ENCODE measurements around the gene SMURF2.

GRCh38 chr17:64686705-64687104, 24.6 kb upstream of the SMURF2 start:
- TF ChIP-seq CTCF (IDR thresholded peaks at IDR 0.05) (no peak), EZH2 (IDR thresholded peaks at IDR 0.05) (no peak), EZH2phosphoT487 (IDR thresholded peaks at IDR 0.05) (no peak)

All from neural progenitor cell (in vitro differentiated cells).